Measurements from ENCODE around the gene ADAMTS12. TPM values are rescaled to one million over a fixed set of nuclear protein-coding genes. Genes with fewer than 3 reads are reported as not detected.

The ADAMTS12 gene
- total and polyA plus RNA-seq, 4 donors, result 0.49 to 6.4 (median 2.3) TPM

GRCh38 chr5:33628796-33629195 is 263.0 kb downstream of the ADAMTS12 start:
- 83% methylated on average over 1 of the region's 1 CpG for WGBS
- Histone ChIP-seq H3K4me3 (ENCODE audit: low read depth in 1 of 3, low read length in 3 of 3) (no peak overlapping the region), H3K36me3 (ENCODE audit: control insufficient read depth in 4 of 4, insufficient read depth in 3 of 4, low read depth in 1 of 4, low read length in 3 of 4) (no peaks in the 10 kb centered on the region), H3K4me1 (ENCODE audit: control insufficient read depth in 4 of 4, insufficient read depth in 4 of 4, low read length in 3 of 4) (no peaks in the 10 kb centered on the region), H3K27me3 (ENCODE audit: control insufficient read depth in 4 of 4, insufficient read depth in 4 of 4, low read length in 3 of 4) (peaks cover 0 to 3% (median 0%) of the 10 kb centered on the region in 4 donors), H3K9ac (ENCODE audit: low read depth in 1 of 2, low read length in 2 of 2) (no peak overlapping the region), H3K9me3 (ENCODE audit: control insufficient read depth in 4 of 4, low read length in 3 of 4) (no peaks in the 10 kb centered on the region), H3K27ac (ENCODE audit: low read depth in 1 of 2, low read length in 2 of 2) (no peak overlapping the region)
- no peak for DNase-seq (ENCODE audit: low spot score)
- TF ChIP-seq ATF3 (IDR thresholded peaks at IDR 0.05) (no peak), FOXA1 (IDR thresholded peaks at IDR 0.05) (no peak), TAF1 (conservative IDR thresholded peaks at IDR 0.05) (no peak), RXRA (IDR thresholded peaks at IDR 0.05) (no peak), HNF4G (IDR thresholded peaks at IDR 0.05) (no peak), HNF4A (conservative IDR thresholded peaks at IDR 0.05) (no peak), MAX (IDR thresholded peaks at IDR 0.05) (no peak), NR2F2 (IDR thresholded peaks at IDR 0.05) (no peak), RAD21 (IDR thresholded peaks at IDR 0.05) (no peak), ZBTB33 (IDR thresholded peaks at IDR 0.05) (no peak), CTCF (IDR thresholded peaks at IDR 0.05; ENCODE audit: low read depth, low read length, missing input control) (no peak), JUND (IDR thresholded peaks at IDR 0.05) (no peak), REST (IDR thresholded peaks at IDR 0.05) (no peak), SP1 (IDR thresholded peaks at IDR 0.05) (no peak), FOXA2 (IDR thresholded peaks at IDR 0.05) (no peak), EGR1 (IDR thresholded peaks at IDR 0.05; ENCODE audit: low read depth in 2 of 2) (no peak), GABPA (IDR thresholded peaks at IDR 0.05 in 1 of 2, conservative IDR thresholded peaks at IDR 0.05 in 1 of 2) (no peak)

GRCh38 chr5:33621514-33621913 is 270.3 kb downstream of the ADAMTS12 start:
- Histone ChIP-seq H3K27ac (ENCODE audit: low read depth in 1 of 2, low read length in 2 of 2) (no peak overlapping the region), H3K27me3 (ENCODE audit: control insufficient read depth in 4 of 4, insufficient read depth in 4 of 4, low read length in 3 of 4) (no peaks in the 10 kb centered on the region), H3K9ac (ENCODE audit: low read depth in 1 of 2, low read length in 2 of 2) (no peak overlapping the region), H3K9me3 (ENCODE audit: control insufficient read depth in 4 of 4, low read length in 3 of 4) (no peaks in the 10 kb centered on the region), H3K4me3 (ENCODE audit: low read depth in 1 of 3, low read length in 3 of 3) (no peak overlapping the region), H3K4me1 (ENCODE audit: control insufficient read depth in 4 of 4, insufficient read depth in 4 of 4, low read length in 3 of 4) (no peaks in the 10 kb centered on the region), H3K36me3 (ENCODE audit: control insufficient read depth in 4 of 4, insufficient read depth in 3 of 4, low read depth in 1 of 4, low read length in 3 of 4) (no peaks in the 10 kb centered on the region)
- 78% methylated on average over 1 of the region's 1 CpG for WGBS
- no peak for DNase-seq (ENCODE audit: low spot score)
- TF ChIP-seq REST (IDR thresholded peaks at IDR 0.05) (no peak), ZBTB33 (IDR thresholded peaks at IDR 0.05) (no peak)

Data from liver (tissue), 9 donors.